GM10266 (cell line): ENCODE data around the gene KIFAP3.
A peak's percentile ranks its signal among the peaks of the same experiment; 100 is the strongest.
"Not testable (repeated sequence)": the region's sequence is repeated elsewhere in the genome, so short reads cannot be mapped to it uniquely, and the experiment has no call there.

ENCODE experiments used
- DNase-seq: peaks from one replicate; pipeline ENCODE4 v3.0.0; 2012; ENCODE audit errors: extremely low spot score
- TF ChIP-seq, protein P1 (sequence below): IDR thresholded peaks from 2 replicates; pipeline ENCODE4 v1.5.1; 2012; ENCODE audit warnings: mild to moderate bottlenecking, low read depth; ENCODE audit not compliant: control insufficient read depth, insufficient read depth; ENCODE audit errors: missing control alignments

Gene KIFAP3

DNA sequence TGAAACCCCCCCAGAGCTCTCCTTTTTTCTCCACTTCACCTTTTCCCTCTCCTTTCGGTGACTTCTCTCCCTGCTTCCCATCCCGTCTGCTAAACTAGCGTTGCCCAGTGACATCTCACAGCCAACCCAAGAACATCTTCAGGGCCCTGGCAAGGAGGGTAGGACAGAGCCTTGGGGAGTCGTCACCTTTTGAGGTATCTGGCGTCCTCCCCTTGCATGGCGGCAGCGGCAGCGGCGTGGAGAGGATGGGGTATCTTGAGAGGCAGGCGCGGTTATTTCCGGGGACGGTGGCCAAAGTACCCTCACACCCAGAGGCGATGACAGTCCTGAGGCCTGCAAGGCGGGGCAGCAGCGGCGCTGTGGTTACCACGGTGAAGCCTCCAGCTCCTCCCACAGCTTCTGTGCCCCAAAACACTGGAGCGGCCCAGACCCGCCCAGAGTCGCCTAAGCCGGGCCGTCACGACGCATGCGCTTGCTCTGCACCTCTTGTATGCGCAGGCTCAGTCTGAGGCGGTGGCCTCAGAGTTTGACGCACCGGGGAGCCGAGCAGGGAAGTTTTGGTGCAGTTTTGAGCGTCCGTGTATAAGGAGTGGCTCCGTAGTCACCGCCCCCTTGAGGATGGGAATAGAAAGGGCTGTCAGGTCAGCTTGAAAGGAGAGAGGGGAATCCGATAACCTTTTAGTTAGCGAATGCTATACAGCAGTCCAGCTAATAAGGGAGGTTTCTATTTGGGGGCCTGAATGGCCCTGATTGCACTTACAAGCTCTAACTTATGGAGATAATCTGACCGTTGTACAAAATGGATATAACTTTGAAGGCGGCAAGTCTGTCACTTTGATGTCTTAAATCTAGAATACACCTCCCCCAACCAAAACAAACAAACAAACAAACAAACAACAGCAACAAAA, at the start of gene KIFAP3:
Gene KIFAP3, minus strand, starts transcription at position 446 of the 908 bp plus-strand sequence. Its CDS starts 228 bp downstream, at position 218.
- DNase-seq = peak; percentile 91
- TF ChIP-seq, protein P1, sequence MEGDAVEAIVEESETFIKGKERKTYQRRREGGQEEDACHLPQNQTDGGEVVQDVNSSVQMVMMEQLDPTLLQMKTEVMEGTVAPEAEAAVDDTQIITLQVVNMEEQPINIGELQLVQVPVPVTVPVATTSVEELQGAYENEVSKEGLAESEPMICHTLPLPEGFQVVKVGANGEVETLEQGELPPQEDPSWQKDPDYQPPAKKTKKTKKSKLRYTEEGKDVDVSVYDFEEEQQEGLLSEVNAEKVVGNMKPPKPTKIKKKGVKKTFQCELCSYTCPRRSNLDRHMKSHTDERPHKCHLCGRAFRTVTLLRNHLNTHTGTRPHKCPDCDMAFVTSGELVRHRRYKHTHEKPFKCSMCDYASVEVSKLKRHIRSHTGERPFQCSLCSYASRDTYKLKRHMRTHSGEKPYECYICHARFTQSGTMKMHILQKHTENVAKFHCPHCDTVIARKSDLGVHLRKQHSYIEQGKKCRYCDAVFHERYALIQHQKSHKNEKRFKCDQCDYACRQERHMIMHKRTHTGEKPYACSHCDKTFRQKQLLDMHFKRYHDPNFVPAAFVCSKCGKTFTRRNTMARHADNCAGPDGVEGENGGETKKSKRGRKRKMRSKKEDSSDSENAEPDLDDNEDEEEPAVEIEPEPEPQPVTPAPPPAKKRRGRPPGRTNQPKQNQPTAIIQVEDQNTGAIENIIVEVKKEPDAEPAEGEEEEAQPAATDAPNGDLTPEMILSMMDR = peak; percentile 65

GRCh38 chr1:170122366-170122765, 47.9 kb upstream of the KIFAP3 start:
- TF ChIP-seq, protein P1 = no peak
- DNase-seq = no peak

DNA sequence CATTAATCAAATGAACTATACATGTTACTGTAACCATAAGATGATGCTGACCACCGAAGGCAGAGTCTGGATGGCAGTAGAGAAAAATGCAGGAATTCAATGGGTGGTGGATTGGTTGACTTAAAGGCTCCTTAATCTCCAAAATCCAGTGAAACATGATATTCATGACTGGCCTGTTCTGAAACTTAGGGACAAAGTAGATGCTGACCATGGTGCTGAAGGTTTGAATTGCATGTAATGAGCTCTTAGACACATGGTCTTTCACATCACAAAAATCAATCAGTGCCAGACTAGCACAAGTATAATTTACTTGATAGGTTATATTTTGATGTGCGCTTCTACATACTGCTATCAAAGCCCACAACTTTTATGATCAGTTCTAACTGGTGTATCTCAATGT, 40.4 kb upstream of the KIFAP3 start:
- no peak for DNase-seq

GRCh38 chr1:170113140-170113539, 38.6 kb upstream of the KIFAP3 start:
- not testable (repeated sequence) for DNase-seq

More for the DNA sequence above, 40.4 kb upstream of the KIFAP3 start:
- TF ChIP-seq, protein P1 = no peak

GRCh38 chr1:170097449-170097948, 23.0 kb upstream of the KIFAP3 start:
- TF ChIP-seq, protein P1 = no peak
- DNase-seq = no peak

DNA sequence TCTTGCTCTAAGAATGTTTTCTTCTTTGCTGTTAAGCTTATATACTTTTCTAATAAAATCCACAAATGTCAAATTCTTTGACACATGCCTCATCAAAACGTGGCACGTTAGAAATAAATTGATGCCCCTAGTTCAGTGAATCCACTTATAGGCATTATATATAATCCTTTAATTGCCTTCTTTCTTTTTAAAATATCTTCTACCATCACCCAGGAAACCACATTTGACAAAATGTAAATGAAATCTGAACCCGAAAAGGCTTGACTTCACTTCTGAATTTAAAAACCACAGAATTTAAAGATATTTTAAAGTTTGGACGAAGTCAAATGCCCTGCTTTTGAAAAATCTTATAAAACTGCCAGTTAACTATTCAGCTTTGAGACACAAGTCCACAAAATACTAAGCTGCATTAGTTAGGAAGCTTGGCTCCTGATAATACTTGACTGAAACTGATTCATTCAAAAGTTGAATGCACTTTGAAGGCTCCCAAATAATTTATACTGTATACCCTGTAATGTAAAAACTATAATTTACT, 22.4 kb upstream of the KIFAP3 start:
- TF ChIP-seq, protein P1 = no peak
- DNase-seq = no peak

DNA sequence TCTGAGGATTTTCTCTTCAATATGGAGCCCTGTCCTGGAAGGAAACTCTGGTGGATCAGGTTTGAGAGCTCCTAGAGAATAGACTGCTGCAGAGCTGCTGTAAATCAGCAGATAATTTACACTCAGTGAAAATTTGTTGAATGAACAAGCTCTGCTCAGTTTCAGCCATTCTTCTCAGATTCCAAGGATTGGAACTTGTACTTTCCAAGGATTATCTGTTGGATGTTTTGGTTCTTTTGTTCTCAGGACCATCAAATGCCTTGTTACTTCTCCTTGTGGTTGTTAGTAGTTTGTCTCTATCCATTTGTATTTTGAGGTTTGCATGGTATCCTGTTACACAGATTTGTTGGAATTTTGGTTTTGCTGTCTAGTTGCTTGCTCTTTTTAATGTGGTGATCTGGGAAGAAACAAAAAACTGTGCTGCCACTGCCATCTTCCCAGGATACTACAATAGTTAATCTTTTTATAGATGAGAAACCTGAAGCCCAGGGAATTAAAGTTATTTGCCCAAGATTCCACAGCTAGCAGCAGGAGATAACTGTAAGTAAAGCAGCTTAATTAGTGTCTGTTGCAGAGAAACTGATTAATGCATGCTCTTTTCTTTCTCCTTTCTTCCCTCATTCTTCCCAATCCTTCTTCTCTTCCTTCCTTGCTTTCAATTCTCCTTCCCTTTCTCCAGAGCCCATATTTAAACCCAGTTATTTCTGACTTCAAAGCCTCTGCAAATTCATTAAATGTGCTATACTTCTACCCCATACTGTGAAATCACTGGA, 21.7 kb upstream of the KIFAP3 start:
- DNase-seq = no peak
- TF ChIP-seq, protein P1 = no peak

GRCh38 chr1:170094697-170095616, 20.5 kb upstream of the KIFAP3 start:
- DNase-seq = not testable (repeated sequence)
